GM12872 (cell line): ENCODE results near the gene DNAAF5.

Source experiments
- TF ChIP-seq, protein P1 (sequence below): IDR thresholded peaks from 3 replicates; pipeline ENCODE4 v1.5.1; 2011; ENCODE audit warnings: low read depth, mild to moderate bottlenecking, low read length, moderate library complexity; ENCODE audit not compliant: insufficient read depth

Gene DNAAF5

DNA sequence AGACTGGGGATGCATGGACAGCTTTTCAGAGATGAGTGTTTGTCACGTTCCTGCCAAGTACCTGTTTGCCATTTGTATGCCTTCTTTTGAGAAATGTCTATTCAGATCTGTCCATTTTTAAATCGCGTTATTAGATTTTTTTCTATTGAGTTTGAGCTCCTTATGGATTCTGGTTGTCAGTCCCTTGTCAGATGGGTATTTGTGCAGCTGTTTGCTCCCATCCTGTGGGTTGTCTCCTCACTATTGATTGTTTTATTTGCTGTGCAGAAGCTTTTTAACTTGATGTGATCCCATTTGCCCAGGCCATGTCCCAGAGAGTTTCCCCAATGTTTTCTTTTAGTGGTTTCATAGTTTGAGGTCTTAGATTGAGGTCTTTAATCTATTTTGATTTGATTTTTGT is 6.1 kb downstream of the DNAAF5 start:
- TF ChIP-seq, protein P1, sequence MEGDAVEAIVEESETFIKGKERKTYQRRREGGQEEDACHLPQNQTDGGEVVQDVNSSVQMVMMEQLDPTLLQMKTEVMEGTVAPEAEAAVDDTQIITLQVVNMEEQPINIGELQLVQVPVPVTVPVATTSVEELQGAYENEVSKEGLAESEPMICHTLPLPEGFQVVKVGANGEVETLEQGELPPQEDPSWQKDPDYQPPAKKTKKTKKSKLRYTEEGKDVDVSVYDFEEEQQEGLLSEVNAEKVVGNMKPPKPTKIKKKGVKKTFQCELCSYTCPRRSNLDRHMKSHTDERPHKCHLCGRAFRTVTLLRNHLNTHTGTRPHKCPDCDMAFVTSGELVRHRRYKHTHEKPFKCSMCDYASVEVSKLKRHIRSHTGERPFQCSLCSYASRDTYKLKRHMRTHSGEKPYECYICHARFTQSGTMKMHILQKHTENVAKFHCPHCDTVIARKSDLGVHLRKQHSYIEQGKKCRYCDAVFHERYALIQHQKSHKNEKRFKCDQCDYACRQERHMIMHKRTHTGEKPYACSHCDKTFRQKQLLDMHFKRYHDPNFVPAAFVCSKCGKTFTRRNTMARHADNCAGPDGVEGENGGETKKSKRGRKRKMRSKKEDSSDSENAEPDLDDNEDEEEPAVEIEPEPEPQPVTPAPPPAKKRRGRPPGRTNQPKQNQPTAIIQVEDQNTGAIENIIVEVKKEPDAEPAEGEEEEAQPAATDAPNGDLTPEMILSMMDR: no peak

DNA sequence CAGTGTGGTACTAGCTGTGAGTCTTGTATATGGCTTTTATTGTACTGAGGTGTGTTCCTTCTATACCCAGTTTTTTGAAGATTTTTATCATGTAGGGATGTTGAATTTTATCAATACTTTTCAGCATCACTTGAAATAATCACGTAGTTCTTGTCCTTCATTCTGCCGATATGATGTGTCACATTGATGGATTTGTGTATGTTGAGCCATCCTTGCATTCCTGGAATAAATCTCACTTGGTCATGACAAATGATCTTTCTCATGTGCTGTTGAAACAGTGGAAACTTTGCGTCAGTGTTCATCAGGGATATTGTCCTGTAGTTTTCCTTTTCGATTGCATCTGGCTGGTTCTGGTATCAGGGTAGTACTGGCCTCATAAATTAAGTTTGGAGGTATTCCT is 7.7 kb downstream of the DNAAF5 start:
- TF ChIP-seq, protein P1: no peak

DNA sequence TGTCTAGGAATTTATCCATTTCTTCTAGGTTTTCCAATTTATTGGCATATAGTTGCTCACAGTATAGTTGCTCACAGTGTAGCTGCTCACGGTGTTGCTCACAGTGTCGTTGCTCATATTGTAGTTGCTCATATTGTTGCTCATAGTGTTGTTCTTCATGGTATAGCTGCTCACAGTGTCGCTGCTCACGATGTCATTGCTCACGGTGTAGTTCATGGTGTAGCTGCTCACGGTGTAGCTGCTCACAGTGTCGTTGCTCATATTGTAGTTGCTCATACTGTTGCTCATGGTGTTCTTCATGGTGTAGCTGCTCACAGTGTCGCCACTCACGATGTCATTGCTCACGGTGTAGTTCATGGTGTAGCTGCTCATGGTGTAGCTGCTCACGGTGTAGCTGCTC is 8.3 kb downstream of the DNAAF5 start:
- TF ChIP-seq, protein P1: no peak

DNA sequence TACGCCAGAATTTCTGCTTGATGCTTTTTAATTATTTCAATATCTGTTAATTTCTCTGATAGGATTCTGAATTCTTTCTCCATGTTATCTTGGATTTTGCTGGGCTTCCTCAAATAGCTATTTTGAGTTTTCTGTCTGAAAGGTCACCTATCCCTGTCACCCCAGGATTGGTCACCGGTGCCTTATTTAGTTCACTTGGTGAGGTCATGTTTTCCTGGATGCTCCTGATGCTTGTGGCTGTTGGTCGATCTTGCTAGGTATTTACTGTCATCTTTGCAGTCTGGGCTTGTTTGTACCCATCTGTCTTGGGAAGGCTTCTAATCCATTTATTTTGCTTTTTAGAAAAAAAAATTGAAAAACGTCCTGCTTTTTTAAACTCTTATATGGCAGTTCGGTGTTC is 11.7 kb downstream of the DNAAF5 start:
- TF ChIP-seq, protein P1: no peak

DNA sequence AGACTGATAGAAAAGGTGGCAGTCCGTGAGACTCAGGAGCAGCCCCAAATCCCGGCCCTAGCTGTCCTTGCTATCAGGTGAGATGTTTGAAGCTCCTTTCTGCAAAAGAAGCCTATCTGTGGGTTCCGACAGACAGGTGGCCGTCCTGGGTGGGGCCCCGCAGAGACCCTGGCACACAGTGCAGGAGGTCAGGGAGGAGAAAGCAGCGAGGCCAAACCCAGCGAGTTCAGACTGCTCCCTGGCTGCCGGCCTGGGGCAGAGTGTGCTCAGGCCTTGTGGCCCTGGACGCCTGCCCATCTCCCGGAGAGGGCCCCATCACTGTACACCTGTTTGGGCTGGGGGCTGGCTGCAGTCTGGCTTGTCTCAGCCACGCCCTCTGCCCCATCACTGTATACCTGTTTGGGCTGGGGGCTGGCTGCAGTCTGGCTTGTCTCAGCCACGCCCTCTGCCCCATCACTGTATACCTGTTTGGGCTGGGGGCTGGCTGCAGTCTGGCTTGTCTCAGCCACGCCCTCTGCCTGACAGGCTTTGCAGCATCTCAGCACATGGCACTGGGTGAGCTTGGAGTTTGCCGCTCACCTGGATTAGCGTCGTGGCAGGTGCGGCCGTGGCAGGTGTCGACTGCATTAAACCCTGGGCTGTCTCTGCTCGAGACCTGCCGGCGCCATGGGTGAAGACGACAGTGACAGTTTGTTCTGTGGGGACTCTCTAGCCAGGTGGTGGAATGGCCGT is 12.4 kb downstream of the DNAAF5 start:
- TF ChIP-seq, protein P1: no peak

DNA sequence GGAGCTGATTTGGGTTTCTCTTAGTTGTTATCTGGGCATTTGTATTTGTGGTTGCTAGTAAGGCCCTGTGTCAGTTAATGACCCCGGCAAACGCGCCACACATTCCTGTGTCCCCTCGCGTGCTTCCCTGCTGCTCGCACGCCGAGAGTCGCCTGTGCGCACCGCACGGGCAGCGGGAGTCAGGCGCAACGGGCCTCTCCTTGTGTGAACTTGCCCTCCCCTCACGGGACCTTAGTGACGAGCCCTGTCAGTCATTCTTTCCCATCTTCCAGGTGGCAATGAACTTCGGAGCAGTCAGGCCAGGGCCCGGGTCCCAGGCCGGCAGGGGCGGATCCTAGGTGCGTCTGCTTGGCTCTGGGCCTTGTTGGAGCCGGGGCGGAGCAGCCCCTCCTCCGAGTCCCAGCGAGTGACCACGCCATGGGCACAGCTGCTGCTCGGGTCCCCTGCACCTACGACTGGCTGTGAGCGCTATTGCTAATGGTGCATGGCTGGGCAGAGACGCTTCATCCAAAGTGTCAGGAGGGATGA is 13.0 kb downstream of the DNAAF5 start:
- TF ChIP-seq, protein P1: no peak

DNA sequence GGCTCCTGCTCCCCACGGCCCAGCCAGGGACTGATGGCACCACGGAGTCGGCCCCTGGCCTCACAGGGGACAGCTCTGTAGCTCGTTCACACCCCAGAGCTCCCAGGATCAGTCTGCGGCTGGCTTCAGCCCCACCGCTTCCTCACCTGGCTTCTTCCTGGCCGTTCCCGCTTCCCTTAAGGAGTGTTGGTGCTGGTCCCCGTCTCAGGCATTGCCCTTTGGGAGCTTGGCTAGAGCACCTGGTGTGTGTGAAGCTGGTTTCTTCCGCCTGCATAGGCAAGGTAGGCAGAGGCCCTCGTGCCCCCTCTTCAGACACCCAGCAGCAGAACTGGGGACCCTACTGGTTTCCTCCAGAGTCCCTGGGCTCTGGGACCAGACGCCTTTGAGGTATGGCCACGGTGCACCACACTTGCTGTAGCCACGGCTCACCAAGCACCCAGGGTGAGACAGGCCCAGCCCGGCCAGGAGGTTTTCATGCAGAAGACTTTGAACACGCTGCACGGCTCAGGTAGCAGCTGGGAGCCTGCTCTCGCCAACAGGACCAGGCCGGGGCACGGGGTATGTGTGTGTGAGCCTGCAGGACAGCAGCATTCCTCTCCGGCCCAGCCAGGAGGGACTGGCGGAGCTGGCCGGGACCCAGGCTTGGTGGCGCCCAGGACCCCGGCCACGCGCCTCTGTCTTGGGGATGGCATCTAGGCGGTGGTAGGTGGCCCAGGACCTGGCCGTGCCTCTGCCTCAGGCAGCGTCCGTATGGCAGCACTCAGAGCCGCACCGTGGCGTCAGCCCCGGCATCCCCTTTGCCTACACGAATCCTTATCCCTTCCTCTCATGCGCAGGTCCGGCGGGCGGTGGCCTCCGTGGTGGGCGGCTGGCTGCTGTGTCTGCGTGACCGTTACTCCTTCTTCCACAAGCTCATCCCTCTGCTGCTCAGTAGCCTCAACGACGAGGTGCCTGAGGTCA is 13.8 kb downstream of the DNAAF5 start:
- TF ChIP-seq, protein P1: no peak
